Activated T-cell treated with anti-CD3 and anti-CD28 coated beads for 24 hours (primary cell): ENCODE data around the gene SLC35A3.
A peak's percentile ranks its signal among the peaks of the same experiment; 100 is the strongest.
"Not testable (repeated sequence)": the region's sequence is repeated elsewhere in the genome, so short reads cannot be mapped to it uniquely, and the experiment has no call there.

Experiments
- DNase-seq: peaks from one replicate; pipeline ENCODE4 v3.0.0-alpha.2; 2020; ENCODE audit warnings: low read depth

The SLC35A3 gene

DNA sequence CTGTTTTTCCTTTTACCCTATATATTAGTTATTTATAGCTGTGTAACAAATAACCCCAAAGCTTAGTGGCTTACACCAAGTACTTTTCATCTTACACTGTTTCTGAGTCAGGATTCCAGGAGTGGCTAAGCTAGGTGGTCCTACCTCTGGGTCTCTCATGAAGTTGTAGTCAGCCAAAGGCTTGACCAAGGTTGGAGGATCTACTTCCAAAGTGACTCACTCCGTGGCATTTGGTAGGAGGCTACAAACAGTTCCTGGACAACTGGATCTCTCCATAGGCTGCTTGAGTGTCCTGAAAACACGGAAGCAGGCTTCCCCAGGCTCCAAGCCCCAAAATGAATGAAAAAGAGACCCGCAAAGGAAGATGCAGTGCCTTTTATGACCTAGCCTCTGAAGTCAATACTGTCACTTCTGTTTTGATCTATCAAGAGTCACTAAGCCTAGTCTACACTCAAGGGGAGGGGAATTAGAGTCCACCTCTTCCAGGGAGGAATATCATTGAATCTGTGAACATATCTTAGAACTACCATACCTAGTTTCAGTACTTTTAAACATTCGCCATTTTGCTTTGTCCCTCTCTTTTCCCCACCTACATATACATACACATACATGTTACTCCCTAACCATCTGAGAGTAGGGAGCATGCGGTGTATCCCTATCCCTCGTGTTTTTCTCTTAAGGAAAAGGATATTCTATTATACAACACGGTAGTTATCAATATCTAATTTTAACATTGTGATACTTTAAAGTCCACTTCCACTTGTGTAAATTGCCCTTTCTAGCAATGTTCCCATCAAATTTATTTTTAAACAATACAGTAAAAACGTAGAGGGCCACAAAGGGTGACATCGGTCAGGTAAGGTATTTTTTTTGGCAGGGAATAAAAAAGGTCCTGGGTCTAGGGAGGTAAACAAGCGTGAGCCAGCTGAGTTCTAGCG is 67.2 kb downstream of the SLC35A3 start:
- DNase-seq: no peak

DNA sequence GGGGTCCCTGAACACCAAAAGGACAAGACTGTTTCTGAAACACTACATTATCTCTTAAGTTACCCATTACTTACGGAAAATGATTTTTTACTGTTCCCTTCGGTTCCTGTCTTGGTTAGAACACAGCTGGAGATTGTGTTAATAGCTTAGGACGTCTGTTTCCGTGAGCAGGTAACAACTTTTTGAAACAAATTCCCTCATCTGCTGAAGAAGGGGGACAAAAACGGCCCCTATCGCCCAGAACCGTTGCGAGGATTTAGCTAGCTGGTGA is 67.8 kb downstream of the SLC35A3 start:
- no peak for DNase-seq

DNA sequence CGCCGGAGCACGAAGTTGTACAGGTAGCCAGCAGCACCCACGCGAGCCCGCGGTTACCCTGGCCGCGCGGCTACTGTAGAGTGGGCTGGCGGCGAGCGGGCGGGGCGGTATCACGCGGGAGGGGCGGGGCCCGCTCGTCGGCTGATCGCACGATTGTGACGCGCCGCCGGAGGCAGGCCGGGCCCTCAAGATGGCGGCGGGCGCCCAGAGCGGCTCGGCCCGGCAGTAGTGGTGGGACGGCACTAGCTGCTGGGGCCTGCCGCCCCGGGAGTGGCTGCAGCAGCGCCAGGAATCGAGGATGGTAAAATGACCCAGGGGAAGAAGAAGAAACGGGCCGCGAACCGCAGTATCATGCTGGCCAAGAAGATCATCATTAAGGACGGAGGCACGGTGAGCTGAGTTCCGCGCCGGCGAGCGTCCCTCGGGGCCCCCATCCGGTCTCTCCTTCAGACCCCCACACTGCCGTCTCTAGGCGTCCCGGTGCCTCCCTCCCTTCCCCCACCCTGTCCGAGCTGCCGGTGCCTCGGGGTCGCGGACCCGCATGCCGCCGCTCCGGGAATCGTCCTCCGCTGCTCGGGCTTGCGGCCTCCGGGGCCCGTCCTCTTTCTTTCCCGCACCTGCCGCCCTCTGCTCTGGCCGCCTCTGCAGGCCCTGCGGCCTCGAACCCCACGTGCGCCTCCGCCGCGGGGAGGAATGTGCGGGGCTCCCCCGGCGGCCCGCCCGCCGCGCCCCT is 68.3 kb downstream of the SLC35A3 start:
- DNase-seq: peak; percentile 84

DNA sequence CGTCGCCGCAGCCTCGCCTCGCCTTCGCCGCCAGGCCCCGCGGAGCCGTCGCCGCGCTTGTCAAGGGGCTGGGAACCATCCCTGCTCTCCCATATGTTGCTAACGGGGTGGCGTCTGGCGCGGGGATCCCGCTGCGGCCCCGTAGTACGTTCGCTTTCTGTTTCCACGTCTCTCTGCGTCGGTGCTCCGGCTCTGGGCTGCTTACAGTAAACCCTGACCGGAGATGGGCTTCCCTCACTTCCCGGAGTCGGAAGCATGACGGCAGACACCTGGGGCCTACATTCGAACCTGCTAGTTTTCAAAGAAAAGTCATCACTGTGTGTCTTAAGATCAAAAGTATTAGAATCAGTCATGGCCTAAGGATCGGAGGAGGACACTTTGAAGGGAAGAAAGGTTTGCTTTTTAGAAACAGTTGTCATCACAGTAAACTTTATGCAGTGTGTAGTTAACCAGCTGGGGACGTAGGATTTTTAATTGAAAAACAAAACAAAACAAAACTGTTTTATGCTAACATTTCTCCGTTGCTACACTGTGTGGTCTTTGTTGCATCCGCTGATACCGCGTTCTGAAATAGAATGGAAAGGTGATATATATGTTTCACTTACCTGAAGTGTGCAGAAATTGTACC is 69.0 kb downstream of the SLC35A3 start:
- DNase-seq: peak; percentile 77

- DNase-seq: no peak
These were observed 69.8 kb downstream of the SLC35A3 start for GRCh38 chr1:100039591-100039990.

DNA sequence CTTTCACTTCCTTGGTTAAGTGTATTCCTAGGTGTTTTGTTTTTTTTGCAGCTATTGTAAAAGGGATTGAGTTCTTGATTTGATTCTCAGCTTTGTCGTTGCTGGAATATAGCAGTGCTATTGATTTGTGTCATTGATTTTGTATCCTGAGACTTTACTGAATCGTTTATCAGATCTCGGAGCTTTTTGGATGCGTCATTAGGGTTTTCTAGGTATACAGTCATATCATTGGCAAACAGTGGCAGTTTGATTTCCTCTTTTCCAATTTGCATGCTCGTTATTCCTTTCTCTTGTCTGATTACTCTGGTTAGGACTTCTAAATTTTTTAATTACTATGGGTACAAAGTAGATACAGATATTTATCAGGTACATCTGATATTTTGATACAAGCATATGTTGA is 75.4 kb downstream of the SLC35A3 start:
- DNase-seq: no peak

DNA sequence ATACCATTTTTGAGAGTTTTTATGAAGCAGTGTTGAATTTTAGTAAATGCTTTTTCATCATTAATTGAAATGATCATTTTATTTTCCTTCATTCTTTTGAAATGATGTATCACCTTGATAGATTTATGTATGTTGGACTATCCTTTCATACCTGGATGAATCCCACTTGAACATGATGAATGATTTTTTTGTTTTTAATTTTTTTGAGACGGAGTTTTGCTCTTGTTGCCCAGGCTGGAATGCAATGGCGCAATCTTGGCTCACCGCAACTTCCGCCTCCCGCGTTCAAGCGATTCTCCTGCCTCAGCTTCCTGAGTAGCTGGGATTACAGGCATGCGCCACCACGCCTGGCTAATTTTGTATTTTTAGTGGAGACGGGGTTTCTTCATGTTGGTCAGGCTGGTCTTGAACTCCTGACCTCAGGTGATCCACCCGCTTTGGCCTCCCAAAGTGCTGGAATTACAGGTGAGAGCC is 77.5 kb downstream of the SLC35A3 start:
- DNase-seq: not testable (repeated sequence)

DNA sequence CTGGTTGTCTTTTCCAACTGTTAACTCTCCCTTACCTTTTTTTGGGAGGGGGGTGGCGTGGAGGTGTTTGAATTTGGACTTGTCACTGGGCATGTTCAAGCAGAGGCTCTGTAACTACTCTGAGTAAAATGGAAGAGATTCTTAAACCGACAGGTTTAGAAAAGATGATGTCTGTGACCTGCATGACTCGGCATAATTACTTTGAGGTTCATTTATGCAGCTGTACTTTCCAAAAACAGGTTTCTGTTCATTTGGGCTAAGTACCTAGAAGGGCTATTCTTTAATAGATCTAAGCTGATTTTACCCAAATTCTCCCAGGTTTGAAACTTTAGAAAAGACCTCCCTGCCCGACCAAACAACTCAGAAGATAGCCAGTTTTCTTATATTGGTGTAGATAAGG is 80.3 kb downstream of the SLC35A3 start:
- no peak for DNase-seq

DNA sequence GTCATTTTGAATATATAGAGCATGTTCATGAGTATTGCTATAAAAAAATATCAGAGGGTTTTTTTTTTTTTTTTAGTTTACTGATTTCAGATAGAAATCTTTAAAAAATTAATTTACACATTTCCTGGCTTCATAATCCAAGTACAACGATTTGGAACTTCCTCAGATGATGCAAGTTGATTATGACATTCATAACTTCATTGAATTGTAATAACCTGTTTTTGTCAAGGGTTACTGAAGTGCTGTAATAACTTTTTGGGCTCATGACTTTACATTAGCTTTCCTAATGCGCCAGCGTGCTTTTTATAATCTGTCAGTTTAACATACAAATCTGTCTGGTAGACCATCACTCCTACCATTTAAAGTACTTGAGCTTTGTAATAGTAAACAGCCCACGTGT is 81.6 kb downstream of the SLC35A3 start:
- DNase-seq: no peak

DNA sequence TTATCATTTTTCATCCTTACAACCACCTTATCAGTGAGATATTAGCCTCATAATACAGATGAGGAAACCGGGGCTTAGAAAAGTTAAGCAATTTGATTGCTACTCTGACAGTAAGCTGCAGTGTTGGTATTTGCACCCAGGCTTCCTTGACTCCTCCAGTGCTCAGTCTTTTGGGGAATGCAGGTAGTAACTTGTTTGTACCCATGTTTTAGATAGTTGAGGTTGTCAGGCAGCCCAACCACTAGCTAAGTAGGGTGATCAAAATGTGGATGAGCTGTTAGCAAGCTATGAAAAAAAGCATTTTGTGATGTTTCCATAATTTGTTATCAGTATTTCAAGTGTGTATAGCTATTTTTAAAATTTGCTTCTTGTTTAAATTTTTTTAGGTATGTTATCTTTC is 82.1 kb downstream of the SLC35A3 start:
- DNase-seq: no peak

DNA sequence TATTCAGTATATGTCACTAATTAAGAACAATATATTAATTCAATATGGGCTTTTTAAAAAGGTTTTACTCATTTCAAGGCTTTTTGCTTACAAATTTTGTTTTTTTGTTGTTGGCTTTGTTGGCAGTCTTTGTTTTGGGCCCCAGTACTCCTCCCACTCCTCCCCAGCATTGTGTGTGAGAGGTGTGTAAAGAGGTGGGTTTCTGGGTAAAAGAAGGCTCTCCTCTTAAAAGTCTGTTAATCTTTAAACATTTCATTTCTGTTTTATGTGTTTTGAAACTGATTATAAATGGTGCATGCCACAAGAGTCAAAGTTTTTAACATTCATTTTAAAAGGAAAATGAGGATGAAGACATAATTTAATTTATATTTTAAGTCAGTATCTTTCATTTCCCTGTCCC is 83.3 kb downstream of the SLC35A3 start:
- DNase-seq: no peak

DNA sequence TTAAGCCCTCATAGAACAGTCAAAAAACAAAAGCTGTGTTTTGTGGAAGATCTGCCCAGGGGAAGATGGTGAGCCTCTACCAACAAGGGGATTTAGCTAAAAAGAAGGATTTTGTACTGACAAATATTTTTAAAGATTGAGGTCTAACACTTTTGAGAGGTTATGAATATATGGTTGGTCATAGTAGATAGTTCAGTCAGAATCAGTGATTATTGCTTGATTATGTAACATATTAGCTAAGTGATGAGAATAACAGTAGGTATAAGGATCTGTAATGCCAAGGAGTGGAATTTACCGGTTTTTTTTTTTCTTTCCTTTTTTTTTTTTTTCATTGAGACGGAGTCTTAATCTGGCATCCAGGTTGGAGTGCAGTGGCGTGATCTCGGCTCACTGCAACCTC is 83.9 kb downstream of the SLC35A3 start:
- no peak for DNase-seq

DNA sequence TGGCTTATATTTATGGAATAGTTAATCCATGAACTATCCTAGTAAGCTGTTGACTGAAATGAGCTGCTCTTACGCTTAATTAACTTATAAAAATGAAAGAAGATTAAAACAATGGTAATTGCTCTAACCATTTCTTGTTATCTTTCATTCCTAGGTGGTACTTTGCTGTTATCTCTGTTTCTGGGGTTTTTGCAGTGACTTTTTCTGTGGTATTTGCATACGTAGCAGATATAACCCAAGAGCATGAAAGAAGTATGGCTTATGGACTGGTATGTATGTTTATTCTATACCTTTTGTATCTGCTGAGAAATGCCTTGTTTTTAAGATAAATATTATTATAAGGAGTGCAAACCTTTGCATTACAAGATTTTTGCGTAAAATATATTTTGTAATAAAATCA is 91.9 kb downstream of the SLC35A3 start:
- no peak for DNase-seq

DNA sequence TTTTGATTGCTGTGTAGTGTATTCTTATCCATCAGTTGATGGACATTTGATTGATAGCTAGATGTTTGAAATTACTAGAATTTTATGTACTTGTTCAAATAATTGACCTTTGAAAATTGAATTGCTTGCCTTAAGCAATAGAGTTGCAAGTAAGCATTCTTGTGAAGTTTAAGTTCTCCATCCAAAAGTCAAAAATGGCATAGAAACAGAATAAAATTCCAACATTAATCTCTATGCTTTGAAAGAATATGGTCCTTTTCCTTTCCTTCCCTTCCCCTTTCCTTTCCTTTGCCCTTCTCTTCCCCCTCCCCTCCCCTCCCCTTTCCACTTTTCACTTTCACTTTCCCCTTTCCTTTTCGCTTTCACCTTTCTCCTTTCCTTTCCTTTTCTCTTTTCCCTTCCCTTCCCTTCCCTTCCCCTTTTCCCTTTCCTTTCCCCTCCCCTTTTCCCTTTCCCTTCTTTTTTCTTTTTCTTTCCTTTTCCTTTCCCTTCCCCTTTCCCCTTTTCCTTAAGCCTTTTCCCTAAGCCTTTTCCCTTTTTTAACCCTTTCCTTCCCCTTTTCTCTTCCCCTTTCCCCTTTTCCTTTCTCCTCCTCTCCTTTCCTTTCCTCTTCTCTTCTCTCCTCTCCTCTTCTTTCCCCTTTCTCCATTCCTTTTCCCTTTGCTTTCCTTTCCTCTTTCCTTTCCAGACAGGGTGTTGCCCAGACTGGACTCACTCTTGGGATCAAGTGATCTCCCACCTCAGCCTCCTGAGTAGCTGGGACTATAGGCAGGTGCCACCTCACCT is 95.6 kb downstream of the SLC35A3 start:
- DNase-seq: no peak

GRCh38 chr1:100065969-100066227 is 96.1 kb downstream of the SLC35A3 start:
- DNase-seq: no peak

- DNase-seq: no peak
These were observed 100.6 kb downstream of the SLC35A3 start for GRCh38 chr1:100070201-100070939.

GRCh38 chr1:100073531-100073930 is 103.7 kb downstream of the SLC35A3 start:
- no peak for DNase-seq

DNA sequence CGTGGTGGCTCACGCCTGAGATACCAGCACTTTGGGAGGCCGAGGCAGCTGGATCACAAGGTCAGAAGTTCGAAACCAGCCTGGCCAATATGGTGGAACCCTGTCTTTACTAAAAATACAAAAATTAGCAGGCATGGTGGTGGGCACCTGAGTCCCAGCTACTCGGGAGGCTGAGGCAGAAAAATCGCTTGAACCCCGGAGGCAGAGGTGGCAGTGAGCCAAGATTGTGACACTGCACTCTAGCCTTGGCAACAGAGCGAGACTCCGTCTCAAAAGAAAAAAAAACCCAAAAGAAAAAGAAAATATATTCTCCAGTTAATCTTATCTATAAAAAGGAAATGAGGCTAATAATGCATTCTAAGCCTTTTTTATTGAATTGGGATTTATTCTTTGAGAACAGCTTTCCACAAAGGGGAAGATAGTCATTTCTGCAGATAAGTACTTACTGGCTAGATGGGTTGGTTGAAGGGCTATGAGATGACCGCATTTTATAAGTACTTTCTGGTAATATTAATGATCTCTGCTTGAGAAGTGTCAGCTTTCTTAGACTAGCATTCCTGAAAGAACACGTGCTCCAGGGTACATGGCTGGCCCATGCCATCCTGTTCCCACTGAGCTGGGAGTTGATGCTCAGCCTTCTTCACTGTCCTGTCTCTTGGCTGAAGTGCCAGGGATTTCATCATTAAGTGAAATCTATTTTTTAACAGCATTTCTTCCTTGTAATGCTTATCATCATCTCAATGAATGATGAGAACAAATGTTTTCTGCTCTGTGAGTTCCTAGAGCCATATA is 105.0 kb downstream of the SLC35A3 start:
- DNase-seq: no peak

DNA sequence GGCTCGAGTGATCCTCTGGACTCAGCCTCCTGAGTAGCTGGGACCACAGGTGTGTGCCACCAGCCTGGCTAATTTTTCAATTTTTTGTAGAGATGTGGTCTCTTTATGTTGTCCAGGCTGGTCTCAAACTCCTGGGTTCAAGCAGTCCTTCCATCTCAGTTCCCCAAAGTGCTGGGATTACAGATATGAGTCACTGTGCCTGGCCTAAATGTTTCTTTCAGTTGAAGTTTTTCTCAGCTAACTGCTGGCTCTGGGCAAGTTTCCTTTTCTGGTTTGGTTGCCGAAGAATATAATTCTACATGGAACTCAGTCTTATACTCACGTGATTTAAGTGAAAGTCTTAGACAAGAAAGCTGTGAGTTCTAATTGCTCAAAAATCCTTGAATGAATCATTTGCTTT is 106.0 kb downstream of the SLC35A3 start:
- DNase-seq: no peak

GRCh38 chr1:100076319-100076718 is 106.5 kb downstream of the SLC35A3 start:
- no peak for DNase-seq

- DNase-seq: no peak
These were observed 106.9 kb downstream of the SLC35A3 start for GRCh38 chr1:100076744-100077143.
